ENCODE data around the gene TXNRD1.

DNA sequence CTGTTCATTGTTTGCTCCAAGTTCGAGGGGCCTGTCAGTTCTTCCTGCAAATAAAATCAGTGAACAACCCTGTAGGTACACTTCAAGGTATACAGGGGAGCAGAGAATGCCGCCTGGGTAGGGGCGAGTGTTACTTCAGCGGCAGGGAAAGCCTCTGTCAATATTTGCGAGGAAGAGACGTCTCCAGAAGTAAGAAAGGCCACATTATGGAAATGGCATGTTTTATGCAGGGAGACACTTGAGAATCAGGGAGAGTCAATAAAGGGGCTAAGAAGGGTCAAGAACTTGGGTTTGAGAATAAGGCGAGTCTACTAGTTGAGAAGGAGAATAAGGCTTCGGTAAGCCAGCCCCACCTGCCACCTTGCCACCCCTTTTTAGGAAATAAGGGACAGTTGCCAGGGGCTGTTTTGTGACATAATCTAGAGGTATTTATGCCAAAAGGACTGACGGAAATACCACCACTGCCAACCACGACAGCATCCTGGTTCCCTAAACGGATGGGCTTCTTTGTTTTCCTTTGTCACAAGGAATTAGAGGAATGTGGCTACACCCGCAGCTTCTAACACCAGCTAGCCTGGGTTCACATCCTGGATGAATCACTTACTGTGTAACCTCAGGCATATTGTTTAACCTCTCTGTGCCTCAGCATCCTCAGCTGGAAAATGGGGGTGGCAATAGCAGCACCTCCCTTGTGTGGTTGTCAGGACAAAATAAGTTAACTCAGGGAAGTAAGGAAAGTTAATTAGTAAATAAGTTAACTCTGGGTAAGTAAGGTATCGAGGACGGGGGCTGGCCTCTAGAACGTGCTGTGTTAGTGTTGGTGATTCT, 155.7 kb downstream of the TXNRD1 start:
- TF ChIP-seq, protein P1, sequence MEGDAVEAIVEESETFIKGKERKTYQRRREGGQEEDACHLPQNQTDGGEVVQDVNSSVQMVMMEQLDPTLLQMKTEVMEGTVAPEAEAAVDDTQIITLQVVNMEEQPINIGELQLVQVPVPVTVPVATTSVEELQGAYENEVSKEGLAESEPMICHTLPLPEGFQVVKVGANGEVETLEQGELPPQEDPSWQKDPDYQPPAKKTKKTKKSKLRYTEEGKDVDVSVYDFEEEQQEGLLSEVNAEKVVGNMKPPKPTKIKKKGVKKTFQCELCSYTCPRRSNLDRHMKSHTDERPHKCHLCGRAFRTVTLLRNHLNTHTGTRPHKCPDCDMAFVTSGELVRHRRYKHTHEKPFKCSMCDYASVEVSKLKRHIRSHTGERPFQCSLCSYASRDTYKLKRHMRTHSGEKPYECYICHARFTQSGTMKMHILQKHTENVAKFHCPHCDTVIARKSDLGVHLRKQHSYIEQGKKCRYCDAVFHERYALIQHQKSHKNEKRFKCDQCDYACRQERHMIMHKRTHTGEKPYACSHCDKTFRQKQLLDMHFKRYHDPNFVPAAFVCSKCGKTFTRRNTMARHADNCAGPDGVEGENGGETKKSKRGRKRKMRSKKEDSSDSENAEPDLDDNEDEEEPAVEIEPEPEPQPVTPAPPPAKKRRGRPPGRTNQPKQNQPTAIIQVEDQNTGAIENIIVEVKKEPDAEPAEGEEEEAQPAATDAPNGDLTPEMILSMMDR (IDR thresholded peaks at IDR 0.05): no peak
- TF ChIP-seq POLR2A (IDR thresholded peaks at IDR 0.05): no peak

Measured in right lobe of liver (tissue), 4 donors.